Stimulated activated CD4-positive, alpha-beta T cell treated with anti-CD3 and anti-CD28 coated beads, Interleukin-12 subunit alpha, Interleukin-12 subunit beta, amount 100 ng/mL, for 48 hours (primary cell): ENCODE measurements around the gene KCNG1.

Source experiments
- DNase-seq, 3 donors: peaks; one replicate each; pipeline ENCODE4 v3.0.0-alpha.2; 2020; ENCODE audit warnings: low read depth in 2 of 3, low spot score in 1 of 3

Gene KCNG1

GRCh38 chr20:50957276-50957675 lies 65.6 kb downstream of the KCNG1 start:
- DNase-seq: no peak

DNA sequence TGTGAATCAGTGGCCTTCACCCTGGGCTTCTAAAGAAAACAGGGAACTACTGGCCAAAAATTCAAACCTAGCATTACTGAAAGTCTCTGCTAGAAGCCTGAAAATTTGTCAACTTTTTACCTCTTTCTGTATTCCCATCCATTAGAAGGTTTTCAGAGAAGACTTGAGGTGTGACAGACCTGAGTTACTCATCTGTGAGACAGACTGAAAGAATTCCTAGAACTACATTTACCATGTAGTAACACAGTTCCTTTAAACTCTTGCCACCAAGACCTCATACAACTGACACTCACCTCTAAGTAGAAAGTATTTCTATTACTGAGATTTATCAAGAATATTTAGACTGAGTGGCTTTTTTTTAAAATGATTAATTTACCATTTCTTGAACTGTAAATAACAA lies 69.1 kb downstream of the KCNG1 start:
- no peak for DNase-seq
